ENCODE results near the gene MIF.
"Not testable (repeated sequence)": the region's sequence is repeated elsewhere in the genome, so short reads cannot be mapped to it uniquely, and the experiment has no call there.

MIF gene

DNA sequence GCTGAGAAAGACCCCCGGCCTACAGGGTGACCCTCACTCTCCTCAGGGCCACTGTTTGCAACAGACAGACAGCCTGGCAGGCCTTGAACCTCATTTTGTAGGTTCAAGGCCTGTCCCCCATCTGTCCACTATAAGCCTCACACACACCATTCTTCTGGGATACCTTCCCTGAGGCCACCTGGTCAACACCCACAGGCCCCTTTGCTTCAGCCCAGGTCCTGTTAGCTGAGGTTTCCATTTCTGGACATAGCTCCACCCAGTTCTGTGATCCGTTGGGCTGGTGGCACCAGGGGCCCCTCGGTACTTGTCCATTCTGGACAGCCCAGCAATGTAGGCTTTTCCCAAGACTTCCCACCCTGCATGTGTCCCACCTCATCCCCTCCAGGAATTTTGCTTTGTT lies 3.1 kb downstream of the MIF start:
- Histone ChIP-seq H3K27ac (no peak overlapping the region), H3K4me3 (no peak overlapping the region)
- DNase-seq (ENCODE audit: low spot score): no peak
- TF ChIP-seq, protein P1, sequence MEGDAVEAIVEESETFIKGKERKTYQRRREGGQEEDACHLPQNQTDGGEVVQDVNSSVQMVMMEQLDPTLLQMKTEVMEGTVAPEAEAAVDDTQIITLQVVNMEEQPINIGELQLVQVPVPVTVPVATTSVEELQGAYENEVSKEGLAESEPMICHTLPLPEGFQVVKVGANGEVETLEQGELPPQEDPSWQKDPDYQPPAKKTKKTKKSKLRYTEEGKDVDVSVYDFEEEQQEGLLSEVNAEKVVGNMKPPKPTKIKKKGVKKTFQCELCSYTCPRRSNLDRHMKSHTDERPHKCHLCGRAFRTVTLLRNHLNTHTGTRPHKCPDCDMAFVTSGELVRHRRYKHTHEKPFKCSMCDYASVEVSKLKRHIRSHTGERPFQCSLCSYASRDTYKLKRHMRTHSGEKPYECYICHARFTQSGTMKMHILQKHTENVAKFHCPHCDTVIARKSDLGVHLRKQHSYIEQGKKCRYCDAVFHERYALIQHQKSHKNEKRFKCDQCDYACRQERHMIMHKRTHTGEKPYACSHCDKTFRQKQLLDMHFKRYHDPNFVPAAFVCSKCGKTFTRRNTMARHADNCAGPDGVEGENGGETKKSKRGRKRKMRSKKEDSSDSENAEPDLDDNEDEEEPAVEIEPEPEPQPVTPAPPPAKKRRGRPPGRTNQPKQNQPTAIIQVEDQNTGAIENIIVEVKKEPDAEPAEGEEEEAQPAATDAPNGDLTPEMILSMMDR (IDR thresholded peaks at IDR 0.05): no peak

DNA sequence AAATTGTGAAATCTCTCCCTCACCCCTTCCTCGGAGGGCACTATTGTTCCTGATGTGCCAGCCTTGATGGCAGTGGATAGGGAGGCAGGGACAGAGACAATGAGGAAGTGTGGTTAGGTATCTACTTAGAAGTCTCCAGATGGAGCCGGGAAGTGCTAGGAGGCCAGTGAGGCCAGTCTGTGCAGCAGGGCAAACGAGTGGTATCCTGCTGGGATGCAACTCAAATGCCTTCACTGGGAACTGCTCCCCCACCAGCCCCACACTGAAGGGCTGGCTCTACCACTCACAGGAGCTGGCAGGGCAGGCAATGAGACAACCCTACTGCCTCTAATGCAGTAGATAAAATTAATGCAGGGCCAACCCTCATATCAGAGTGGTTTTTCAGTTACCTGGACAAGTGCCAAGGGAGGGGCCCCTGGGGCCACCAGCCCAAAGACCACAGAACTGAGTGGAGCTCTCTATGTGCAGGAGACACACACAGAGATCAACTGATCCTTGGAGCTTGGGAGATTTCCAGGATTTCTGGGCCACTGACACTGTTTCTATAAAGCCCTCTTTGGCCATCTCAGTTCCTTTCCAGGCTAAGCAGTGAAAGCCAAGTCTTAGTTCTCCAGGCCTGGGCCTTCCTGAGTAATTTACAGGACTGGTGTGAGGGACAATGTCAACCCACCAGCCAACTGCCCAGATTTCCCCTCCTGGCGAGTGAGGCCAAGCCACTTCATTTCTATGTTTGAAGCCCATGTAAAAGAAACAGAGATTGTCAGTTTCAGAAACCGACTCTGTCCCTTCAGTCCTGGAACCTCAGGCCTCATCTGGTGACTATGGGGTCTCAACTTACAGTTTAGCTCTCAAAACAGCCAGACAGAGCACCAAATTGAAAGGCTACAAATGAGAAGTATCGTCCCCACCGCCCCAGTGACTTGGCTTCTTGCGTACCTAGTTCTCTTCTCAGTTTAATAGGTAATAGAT lies 4.1 kb downstream of the MIF start:
- TF ChIP-seq, protein P1 (IDR thresholded peaks at IDR 0.05): no peak
- Histone ChIP-seq H3K27ac (peak overlapping the region in 1 of 2 donors; percentile 13), H3K4me3 (no peak overlapping the region)
- no peak for DNase-seq (ENCODE audit: low spot score)

DNA sequence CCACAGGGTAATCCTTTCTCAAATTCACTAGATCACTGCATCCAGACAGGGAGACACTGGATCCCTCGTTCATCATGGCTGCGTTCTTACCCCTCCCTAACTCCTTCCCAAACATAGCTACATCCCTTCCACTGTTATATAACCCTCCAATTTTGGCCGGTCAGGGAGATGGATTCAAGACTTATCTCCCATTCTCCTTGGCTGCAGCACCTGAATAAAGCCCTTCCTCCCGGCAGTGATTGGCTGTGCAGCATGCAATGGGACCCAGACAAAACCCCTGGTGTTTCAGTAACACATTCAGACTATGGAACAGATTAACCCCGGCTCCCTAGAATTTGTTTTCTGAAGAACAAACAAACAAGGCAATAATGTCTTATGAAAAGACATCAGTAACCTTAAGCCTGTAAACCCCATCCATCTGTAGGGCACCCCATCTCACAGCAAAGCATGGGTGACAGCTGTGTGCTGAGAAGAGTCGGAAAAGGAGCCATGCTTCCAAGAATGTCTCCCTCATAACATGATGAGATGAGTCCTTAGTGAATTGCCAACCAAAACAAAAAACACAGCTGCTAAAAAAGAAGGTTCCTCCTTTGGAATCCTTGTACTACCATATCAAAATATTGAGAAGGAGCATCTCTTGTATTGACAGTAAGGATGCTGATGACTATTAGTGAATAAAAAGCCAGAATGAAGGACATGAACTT lies 5.0 kb downstream of the MIF start:
- H3K4me3 ChIP-seq: no peak overlapping the region
- TF ChIP-seq, protein P1 (IDR thresholded peaks at IDR 0.05): no peak

DNA sequence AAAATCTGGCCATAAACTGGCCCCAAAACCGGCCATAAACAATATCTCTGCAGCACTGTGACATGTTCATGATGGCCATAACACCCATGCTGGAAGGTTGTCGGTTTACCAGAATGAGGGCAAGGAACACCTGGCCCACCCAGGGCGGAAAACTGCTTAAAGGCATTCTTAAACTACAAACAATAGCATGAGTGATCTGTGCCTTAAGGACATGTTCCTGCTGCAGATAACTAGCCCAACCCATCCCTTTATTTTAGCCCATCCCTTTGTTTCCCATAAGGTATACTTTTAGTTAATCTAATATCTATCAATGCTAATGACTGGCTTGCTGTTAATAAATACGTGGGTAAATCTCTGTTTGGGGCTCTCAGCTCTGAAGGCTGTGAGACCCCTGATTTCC lies 6.0 kb downstream of the MIF start:
- H3K27ac ChIP-seq; H3K4me3 ChIP-seq; DNase-seq (ENCODE audit: low spot score): not testable (repeated sequence)

More for the DNA sequence above, 5.0 kb downstream of the MIF start:
- DNase-seq (ENCODE audit: low spot score): no peak
- no peak overlapping the region for H3K27ac ChIP-seq

DNA sequence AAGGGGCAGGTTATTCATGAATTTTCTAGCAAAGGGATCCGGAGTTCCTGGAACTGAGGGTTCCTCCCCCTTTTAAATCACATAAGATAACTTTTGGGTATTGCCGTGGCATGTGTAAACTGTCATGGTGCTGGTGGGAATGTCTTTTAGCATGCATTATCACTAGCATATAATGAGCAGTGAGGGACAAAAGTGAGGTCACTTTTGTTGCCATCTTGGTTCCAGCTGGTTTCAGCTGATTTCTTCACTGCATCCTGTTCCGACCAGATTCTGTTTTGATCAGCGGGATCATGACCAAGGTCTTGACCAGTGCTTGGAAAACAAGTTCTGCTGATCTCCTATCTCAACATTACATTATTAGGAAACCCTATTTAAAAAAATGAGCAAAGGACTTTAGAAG lies 7.4 kb downstream of the MIF start:
- TF ChIP-seq, protein P1 (IDR thresholded peaks at IDR 0.05): no peak

DNA sequence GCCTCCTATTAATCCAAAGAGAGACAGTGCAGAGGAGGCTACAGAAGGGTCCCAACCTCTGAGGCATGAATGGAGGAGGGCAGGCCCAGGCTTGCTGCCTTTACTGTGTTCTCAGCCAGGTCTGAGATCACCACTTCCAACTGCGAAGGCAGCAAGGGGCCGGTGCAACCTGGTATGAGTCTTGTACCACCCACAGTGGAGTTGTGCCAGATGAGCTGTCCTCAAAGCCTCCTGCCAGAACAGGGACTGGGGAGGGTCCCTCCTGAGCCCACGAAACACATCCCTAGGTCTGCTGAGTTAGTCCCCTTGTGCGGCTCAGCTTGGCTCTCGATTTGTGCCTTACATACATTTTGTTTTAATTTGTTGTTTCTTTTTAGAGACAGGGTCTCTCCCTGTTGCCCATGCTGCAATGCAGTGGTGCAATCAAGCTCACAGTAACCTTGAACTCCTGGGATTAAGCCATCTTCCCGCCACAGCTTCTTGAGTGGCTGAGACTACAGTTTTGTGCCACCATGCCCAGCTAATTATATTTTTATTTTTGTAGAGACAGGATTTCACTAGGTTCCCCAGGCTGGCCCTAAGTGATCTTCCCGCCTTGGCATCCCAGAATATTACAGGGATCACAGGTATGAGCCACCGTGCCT lies 9.3 kb downstream of the MIF start:
- Histone ChIP-seq H3K27ac (no peak overlapping the region), H3K4me3 (no peak overlapping the region)
- no peak for DNase-seq (ENCODE audit: low spot score)
- TF ChIP-seq, protein P1 (IDR thresholded peaks at IDR 0.05): no peak

More for the DNA sequence above, 7.4 kb downstream of the MIF start:
- Histone ChIP-seq H3K4me3 (no peak overlapping the region), H3K27ac (no peak overlapping the region)
- no peak for DNase-seq (ENCODE audit: low spot score)

DNA sequence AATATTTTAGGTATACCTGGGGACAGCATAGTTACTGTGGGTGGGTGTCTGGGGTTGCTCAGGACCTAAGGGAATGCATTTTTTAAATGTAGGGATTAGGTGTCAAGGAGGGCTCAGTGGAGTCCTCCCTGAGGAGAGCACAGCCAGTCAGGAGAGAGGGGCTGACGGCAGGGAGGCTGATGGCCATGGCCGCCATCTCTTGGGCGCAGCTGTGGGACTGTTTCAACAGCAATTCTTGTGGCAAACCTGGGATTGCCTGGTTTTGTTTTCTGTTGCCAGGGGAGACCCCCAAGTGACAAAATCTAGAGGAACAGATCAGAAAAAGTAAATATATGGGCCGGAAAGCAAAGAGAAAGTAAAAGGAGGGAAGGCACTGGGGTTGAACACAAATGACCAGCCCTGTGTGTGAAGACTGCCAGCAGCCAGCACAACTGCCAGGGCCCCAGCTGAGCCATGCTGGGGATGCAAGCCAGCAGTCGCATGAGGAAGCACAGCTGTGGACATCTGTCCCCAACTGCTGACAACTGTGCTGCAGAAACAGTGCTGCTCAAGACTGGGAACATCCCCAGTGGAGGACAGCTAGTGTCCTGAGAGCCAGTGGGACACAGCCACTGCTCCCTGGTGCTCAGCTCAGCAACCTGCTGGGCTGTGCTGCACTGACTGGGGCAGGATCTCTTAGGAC lies 10.5 kb downstream of the MIF start:
- no peak for DNase-seq (ENCODE audit: low spot score)
- TF ChIP-seq, protein P1 (IDR thresholded peaks at IDR 0.05): no peak
- Histone ChIP-seq H3K4me3 (peak overlapping the region; percentile 10), H3K27ac (peak overlapping the region in 1 of 2 donors; percentile 11)

All from coronary artery (tissue), 2 donors.